ENCODE measurements around the gene ZNF14. TPM values are rescaled to one million over a fixed set of nuclear protein-coding genes. Genes with fewer than 3 reads are reported as not detected.

Gene ZNF14
- total RNA-seq, 3 donors from 2014 or later: 2.6 to 7.6 (median 2.8) TPM

- Histone ChIP-seq H3K9me3 (no peaks in the 10 kb centered on the region), H3K4me3 (no peak overlapping the region), H3K36me3 (ENCODE audit: low read depth) (no peaks in the 10 kb centered on the region), H3K4me1 (ENCODE audit: low read depth) (no peaks in the 10 kb centered on the region)
- TF ChIP-seq CTCF (IDR thresholded peaks at IDR 0.05): no peak
- no peak for ATAC-seq
- intact Hi-C loops (cut with DNase I, micrococcal nuclease): no loop called here
- no peak for DNase-seq
Measured at GRCh38 chr19:19743176-19743575, 10.3 kb upstream of the ZNF14 start.

DNA sequence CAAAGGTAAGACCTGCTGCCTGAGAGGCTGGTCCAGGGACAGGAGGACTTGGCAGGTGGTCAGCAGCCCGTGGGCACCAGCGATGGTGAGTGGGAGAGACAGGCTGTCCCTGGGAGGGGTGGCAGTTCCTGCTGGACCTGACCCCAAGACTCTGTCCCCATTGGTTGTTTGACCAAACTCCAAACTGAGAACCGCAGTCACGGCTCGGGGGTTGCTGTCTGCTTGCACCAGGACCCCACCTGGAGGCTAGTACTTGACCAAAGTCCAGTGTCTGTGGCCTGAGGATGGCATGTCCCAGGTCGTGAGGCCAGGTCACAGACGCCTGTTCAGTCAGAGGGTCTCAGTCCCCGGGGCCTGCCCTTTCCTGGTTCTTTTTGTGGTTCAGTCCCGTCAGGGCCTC is 9.9 kb upstream of the ZNF14 start:
- Histone ChIP-seq H3K9me3 (no peaks in the 10 kb centered on the region), H3K36me3 (ENCODE audit: low read depth) (no peaks in the 10 kb centered on the region), H3K4me1 (ENCODE audit: low read depth) (no peaks in the 10 kb centered on the region), H3K4me3 (no peak overlapping the region)
- no peak for DNase-seq
- intact Hi-C loops (cut with DNase I, micrococcal nuclease): no loop called here
- no peak for TF ChIP-seq CTCF (IDR thresholded peaks at IDR 0.05)
- no peak for ATAC-seq

- no peaks in the 10 kb centered on the region for H3K9me3 ChIP-seq
- no peak for ATAC-seq
- intact Hi-C loops (cut with DNase I, micrococcal nuclease): no loop called here
- no peaks in the 10 kb centered on the region for H3K36me3 ChIP-seq (ENCODE audit: low read depth)
- DNase-seq: no peak
- no peaks in the 10 kb centered on the region for H3K4me1 ChIP-seq (ENCODE audit: low read depth)
- TF ChIP-seq CTCF (IDR thresholded peaks at IDR 0.05): no peak
- H3K4me3 ChIP-seq: no peak overlapping the region
Measured at GRCh38 chr19:19741184-19741583, 8.3 kb upstream of the ZNF14 start.

- no peak for TF ChIP-seq CTCF (IDR thresholded peaks at IDR 0.05)
- ATAC-seq (no peak), DNase-seq (no peak)
- Histone ChIP-seq H3K36me3 (ENCODE audit: low read depth) (no peaks in the 10 kb centered on the region), H3K9me3 (no peaks in the 10 kb centered on the region), H3K4me1 (ENCODE audit: low read depth) (no peaks in the 10 kb centered on the region), H3K4me3 (no peak overlapping the region)
- intact Hi-C loops (cut with DNase I, micrococcal nuclease): no loop called here
Measured at GRCh38 chr19:19740755-19741154, 7.8 kb upstream of the ZNF14 start.

DNA sequence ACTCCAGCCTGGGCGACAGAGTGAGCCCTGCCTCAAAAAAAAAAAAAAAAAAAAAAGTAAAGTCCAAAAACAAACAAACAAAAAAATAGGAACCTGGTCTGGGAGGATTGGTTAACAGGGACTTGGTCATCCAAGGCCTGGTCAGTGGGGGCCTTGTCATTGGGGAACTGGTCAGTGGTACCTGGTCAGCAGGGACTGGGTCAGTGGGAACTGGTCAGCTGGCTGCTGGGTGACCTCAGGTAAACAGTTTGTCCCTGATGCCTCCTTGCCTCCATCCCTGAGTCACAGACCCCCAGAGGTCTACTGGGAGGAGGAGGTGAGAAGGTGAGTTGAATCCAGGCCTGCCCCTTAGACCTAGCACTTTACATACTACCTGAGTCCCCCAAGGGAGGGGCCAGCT is 5.7 kb upstream of the ZNF14 start:
- ATAC-seq (no peak), DNase-seq (no peak)
- no peak overlapping the region for H3K4me3 ChIP-seq
- no peaks in the 10 kb centered on the region for H3K9me3 ChIP-seq
- no peaks in the 10 kb centered on the region for H3K4me1 ChIP-seq (ENCODE audit: low read depth)
- no peaks in the 10 kb centered on the region for H3K36me3 ChIP-seq (ENCODE audit: low read depth)
- intact Hi-C loops (cut with DNase I, micrococcal nuclease): no loop called here
- no peak for TF ChIP-seq CTCF (IDR thresholded peaks at IDR 0.05)
